ENCODE measurements around the gene AKR1E2. TPM values are rescaled to one million over a fixed set of nuclear protein-coding genes. Genes with fewer than 3 reads are reported as not detected.

AKR1E2 gene
- total and polyA plus RNA-seq, 2 donors (not counting 3 experiments of a cell fraction or from before 2014, with no cell fraction given), result 4.0 to 8.2 TPM

DNA sequence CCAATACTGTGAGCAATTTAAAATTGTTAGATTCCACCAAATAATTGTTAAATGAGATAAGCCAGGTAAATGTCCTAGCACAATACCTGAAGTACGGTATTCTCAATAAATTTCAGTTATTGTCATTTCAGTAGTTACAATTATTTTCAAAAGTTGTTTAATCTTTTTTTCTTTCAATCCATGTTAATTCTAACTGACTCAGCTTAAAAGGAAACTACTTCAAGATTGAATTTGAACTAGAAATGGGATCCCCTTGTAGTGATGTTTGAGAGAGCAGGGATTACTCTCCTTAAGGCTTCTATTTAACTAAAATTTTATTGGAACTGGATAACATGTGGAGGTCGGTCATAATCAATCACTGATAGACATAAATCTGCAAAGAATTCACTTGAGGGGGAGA lies 6.9 kb upstream of the AKR1E2 start:
- no peaks in the 10 kb centered on the region for H4K20me1 ChIP-seq (replicated peaks; ENCODE audit: control insufficient read depth, extremely low read depth, insufficient read depth, low read length)
- no peak overlapping the region for H3K9ac ChIP-seq (replicated peaks; ENCODE audit: extremely low read depth, insufficient read depth, low read length)
- no peak for DNase-seq (ENCODE audit: low read depth, low spot score)
- intact Hi-C loops (cut with micrococcal nuclease) (no loop called here), dilution Hi-C loops (cut with MboI; ENCODE audit: extremely low pct_ligation_motif_present, low sequenced_read_pairs) (no loop called here)
- H3K79me2 ChIP-seq (ENCODE audit: control insufficient read depth, insufficient read depth, low read length), result no peaks in the 10 kb centered on the region
- no peak for TF ChIP-seq JUN (IDR thresholded peaks at IDR 0.05; ENCODE audit: borderline replicate concordance, insufficient read depth, insufficient read length, low read depth)
- no peak for TF ChIP-seq POLR2AphosphoS5 (IDR thresholded peaks at IDR 0.05; ENCODE audit: insufficient read depth, low read depth, low read length)
- TF ChIP-seq MYC (IDR thresholded peaks at IDR 0.05; ENCODE audit: low read depth, low read length), result no peak
- TF ChIP-seq, protein P1, sequence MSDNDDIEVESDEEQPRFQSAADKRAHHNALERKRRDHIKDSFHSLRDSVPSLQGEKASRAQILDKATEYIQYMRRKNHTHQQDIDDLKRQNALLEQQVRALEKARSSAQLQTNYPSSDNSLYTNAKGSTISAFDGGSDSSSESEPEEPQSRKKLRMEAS (IDR thresholded peaks at IDR 0.05; ENCODE audit: insufficient read depth, insufficient read length), result no peak
- TF ChIP-seq FOS (IDR thresholded peaks at IDR 0.05; ENCODE audit: borderline replicate concordance, insufficient read depth, low read length), result no peak
- TF ChIP-seq EZH2 (IDR thresholded peaks at IDR 0.05; ENCODE audit: borderline replicate concordance, low read depth, low read length, severe bottlenecking), result no peak
- TF ChIP-seq GATA2 (IDR thresholded peaks at IDR 0.05; ENCODE audit: insufficient read depth, insufficient read length, low read depth, low read length), result no peak
- TF ChIP-seq, protein P2, sequence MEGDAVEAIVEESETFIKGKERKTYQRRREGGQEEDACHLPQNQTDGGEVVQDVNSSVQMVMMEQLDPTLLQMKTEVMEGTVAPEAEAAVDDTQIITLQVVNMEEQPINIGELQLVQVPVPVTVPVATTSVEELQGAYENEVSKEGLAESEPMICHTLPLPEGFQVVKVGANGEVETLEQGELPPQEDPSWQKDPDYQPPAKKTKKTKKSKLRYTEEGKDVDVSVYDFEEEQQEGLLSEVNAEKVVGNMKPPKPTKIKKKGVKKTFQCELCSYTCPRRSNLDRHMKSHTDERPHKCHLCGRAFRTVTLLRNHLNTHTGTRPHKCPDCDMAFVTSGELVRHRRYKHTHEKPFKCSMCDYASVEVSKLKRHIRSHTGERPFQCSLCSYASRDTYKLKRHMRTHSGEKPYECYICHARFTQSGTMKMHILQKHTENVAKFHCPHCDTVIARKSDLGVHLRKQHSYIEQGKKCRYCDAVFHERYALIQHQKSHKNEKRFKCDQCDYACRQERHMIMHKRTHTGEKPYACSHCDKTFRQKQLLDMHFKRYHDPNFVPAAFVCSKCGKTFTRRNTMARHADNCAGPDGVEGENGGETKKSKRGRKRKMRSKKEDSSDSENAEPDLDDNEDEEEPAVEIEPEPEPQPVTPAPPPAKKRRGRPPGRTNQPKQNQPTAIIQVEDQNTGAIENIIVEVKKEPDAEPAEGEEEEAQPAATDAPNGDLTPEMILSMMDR (IDR thresholded peaks at IDR 0.05; ENCODE audit: extremely low read depth in 1 of 2, insufficient read depth in 1 of 2, low read depth in 1 of 2, low read length in 2 of 2), result no peak
- no peak for TF ChIP-seq POLR2A (IDR thresholded peaks at IDR 0.05; ENCODE audit: low read depth, low read length)
- H3K4me1 ChIP-seq (ENCODE audit: control insufficient read depth, extremely low read depth, insufficient read depth, low read length), result peaks cover 7% of the 10 kb centered on the region
- H2AFZ ChIP-seq (ENCODE audit: low read depth, low read length), result no peak overlapping the region
- FAIRE-seq, result no peak
- BruUV-seq (replicated peaks), result no TSS peak
- H3K27me3 ChIP-seq (ENCODE audit: control insufficient read depth in 2 of 2, insufficient read depth in 2 of 2, low read length in 2 of 2), result peaks cover 0 to 4% of the 10 kb centered on the region in 2 experiments
- H3K36me3 ChIP-seq (ENCODE audit: control insufficient read depth in 2 of 2, extremely low read depth in 1 of 2, insufficient read depth in 2 of 2, low read length in 2 of 2), result no peaks in the 10 kb centered on the region
- POLR2A ChIA-PET, result no interaction called here
- no peak overlapping the region for H3K4me2 ChIP-seq (ENCODE audit: insufficient read depth, low read length)
- no peaks in the 10 kb centered on the region for H3K9me1 ChIP-seq (replicated peaks; ENCODE audit: control insufficient read depth, extremely low read depth, insufficient read depth, low read length)
- H3K4me3 ChIP-seq (replicated peaks in 1 of 3; ENCODE audit: insufficient read depth in 1 of 3, low read depth in 1 of 3, low read length in 3 of 3), result no peak overlapping the region
- CTCF ChIA-PET, result interaction anchor here (0.8 to 1.3 kb wide), 3 partner anchors 565 to 1621 kb away, joined by 3 read pairs; no protein-coding TSS in a partner anchor
- H3K9me3 ChIP-seq (replicated peaks; ENCODE audit: control insufficient read depth, insufficient read depth, low read length), result no peaks in the 10 kb centered on the region
- no peak overlapping the region for H3K27ac ChIP-seq (ENCODE audit: insufficient read depth, low read depth, low read length)
